Measurements from ENCODE around the gene CDK5R2.

DNA sequence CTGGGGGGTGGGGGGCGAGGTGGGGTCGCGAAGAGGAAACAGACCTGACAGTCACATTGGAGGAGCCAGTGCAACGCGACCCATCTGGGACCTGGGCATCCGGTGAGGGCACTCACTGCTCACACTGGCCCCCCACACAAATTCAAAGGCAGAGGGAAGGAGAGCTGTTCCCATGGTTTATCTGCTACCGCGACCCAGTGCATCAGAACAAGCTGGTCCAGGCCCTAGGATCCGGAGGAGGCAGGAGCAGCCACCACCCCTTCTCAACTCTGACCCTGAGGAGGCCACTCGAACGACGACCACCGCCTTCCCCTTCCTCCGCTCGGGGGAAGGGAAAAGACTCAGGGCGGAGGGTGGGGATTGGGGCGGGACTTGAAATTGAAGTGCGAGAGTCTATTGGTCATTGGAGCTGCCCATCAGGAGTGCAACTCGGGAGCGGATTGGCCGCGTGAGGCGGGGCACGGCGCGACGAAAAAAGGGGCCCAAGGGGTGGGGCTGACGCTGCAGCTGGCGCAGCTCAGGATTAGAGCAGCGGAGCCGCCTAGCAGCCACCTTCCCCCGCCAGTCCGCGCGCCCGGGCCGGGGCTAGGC lies at the start of gene CDK5R2:
- TF ChIP-seq, protein P1, sequence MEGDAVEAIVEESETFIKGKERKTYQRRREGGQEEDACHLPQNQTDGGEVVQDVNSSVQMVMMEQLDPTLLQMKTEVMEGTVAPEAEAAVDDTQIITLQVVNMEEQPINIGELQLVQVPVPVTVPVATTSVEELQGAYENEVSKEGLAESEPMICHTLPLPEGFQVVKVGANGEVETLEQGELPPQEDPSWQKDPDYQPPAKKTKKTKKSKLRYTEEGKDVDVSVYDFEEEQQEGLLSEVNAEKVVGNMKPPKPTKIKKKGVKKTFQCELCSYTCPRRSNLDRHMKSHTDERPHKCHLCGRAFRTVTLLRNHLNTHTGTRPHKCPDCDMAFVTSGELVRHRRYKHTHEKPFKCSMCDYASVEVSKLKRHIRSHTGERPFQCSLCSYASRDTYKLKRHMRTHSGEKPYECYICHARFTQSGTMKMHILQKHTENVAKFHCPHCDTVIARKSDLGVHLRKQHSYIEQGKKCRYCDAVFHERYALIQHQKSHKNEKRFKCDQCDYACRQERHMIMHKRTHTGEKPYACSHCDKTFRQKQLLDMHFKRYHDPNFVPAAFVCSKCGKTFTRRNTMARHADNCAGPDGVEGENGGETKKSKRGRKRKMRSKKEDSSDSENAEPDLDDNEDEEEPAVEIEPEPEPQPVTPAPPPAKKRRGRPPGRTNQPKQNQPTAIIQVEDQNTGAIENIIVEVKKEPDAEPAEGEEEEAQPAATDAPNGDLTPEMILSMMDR (IDR thresholded peaks at IDR 0.05): no peak
- peak in 1 of 3 donors; percentile 30 for TF ChIP-seq POLR2A (IDR thresholded peaks at IDR 0.05)
